ELR (cell line): ENCODE data around the gene RUBCNL.

ENCODE experiments used
- DNase-seq: peaks from one replicate; pipeline ENCODE4 v3.0.0-alpha.2; 2015; ENCODE audit warnings: low read depth

RUBCNL gene

GRCh38 chr13:46304546-46304945 is 82.5 kb downstream of the RUBCNL start:
- DNase-seq: no peak

GRCh38 chr13:46303742-46304385 is 83.2 kb downstream of the RUBCNL start:
- DNase-seq: no peak

- no peak for DNase-seq
These were observed 89.7 kb downstream of the RUBCNL start for GRCh38 chr13:46297361-46297811.

GRCh38 chr13:46296921-46297320 is 90.1 kb downstream of the RUBCNL start:
- peak; percentile 76 for DNase-seq

GRCh38 chr13:46296115-46296822 is 90.8 kb downstream of the RUBCNL start:
- peak; percentile 70 for DNase-seq

GRCh38 chr13:46295491-46296114 is 91.4 kb downstream of the RUBCNL start:
- peak; percentile 23 for DNase-seq

GRCh38 chr13:46293436-46293835 is 93.6 kb downstream of the RUBCNL start:
- DNase-seq: no peak
